ENCODE measurements around the gene ZBTB7C.

Gene ZBTB7C

DNA sequence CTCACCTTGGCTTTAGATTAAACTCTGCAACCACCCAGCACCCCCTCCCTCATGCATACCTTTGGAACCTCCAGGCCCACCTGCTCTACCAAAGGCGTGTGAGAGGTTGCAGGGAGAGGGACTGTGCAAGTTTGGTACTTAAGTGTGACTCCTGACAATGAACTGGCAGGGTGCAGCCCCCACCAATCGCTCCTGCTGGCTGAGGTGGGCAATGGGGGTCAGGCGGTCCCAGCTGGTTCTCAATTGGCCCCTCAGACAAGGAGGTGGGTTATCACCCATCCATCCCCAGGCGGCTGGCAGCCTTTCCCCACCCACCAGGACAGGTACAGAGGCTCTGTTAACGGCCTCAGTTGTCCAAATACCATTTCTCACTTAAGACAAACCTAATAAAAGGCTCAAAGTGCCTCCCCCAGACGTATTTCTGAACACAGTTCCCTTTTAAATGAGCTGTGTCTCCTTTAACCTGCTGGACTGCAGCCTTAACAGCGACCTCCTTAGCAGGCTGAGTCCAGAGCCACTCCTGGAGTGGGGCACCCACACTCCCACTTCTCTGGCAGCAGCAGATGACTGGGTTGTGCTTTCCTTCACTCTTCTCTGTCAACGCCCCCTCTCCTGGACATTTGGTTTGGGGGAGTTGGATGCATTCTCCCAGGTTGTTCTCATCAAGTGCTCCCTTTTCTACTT is 309.6 kb downstream of the ZBTB7C start:
- no peak for DNase-seq (ENCODE audit: low read depth in 2 of 3, low spot score in 1 of 3)

DNA sequence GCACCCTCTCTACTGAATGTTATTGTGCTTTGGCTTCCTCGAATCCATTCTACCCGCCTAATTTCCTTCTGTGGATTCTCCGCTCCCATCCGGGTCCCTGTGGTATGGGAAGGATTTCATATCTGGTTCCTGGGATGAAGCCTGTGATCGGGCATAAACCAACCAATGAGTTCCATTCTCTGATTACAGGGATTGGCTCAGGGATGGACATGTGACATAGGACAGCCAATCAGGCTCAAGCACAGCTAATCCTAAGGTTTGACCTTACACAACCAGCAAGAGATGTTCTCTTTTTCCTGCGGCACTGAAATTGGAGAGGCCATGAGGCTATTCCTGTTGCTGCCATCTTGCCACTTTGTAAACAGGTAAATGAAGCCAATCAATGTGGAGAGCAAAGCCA is 310.6 kb downstream of the ZBTB7C start:
- DNase-seq (ENCODE audit: low read depth in 2 of 3, low spot score in 1 of 3): no peak

DNA sequence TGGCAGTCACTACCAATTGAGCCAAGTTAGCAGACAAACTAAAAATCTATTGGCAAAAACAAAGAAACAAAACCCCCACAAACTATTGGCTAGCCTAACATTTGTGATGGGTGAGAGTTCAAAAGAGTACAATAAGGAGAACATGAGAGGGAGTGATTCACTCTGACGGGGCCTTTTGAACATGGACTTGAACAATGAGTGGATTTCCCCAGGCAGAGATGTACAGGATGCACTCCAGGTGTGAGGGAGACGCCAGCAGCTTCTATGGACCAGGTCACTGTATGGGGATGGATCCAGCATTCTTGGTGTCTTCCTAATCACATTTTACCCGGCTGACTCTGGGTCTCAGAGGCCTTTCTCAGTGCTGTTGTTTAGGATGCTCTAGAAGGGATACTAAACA is 311.2 kb downstream of the ZBTB7C start:
- no peak for DNase-seq (ENCODE audit: low read depth in 2 of 3, low spot score in 1 of 3)

DNA sequence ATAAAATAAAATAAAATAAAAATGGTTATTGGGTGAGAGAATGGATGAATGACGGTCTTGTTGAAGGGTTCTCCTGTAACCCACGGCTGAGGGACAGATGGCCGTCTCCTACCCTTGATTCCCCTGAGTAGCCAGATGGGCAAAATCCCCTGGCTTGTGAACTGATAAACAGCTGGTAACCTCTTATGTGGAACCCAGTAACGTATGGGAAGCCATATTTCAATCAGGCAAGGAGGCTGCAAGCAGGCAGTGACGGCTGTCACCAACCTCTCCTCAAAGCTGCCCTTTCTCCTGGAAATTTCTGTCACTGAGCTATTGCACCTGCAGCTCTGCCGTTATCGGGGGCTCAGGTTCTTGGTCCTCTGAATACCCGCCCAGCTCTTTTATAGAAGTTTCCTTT is 313.5 kb downstream of the ZBTB7C start:
- no peak for DNase-seq (ENCODE audit: low read depth in 2 of 3, low spot score in 1 of 3)

DNA sequence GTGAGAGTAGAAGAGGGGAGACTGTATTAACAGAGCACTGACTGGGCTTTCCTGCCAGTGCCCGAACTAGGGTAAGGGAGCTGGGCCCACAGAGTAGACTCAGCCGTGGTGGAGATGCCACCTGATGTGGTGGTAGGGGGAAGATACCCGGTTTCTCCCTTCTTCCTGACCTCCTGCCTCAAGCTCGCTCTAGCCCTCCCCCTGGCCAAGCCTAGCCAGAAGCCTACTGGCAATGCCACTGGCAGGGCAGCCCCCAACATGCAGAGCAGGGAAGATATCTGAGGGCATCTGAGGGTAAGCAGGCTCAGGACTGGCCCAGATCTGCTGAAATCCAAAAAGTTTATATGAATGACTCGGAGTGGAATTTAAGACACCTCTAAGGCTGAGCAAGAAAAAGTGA is 316.1 kb downstream of the ZBTB7C start:
- DNase-seq (ENCODE audit: low read depth in 2 of 3, low spot score in 1 of 3): no peak

DNA sequence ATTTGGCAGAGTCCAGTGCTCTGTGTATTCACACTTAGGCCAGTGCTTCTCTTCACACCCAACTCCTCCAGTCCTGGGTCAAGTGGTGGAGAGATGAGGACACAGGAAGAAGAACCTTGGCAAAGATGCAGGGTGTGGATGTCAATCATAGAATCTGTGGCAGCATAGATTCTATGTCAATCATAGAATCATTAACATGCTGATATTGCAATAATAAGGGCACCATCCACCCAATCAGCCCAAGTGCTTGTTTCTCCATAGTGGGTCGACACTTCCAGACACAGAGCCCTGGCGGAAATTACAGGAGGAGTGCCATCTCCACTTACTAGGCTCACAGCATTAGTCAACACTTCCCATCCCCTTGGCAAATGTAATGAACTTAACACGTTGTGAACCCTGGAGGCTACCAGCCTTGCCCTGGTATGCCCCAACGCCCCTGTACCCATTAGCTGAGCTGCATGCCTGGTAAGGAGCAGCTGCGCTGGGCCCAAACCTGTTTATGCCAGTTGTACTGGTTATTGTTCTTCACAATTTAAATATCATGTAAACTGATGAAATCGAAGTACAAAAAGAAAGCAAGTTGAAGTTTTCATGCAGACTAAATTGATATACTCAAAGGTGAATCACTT is 317.2 kb downstream of the ZBTB7C start:
- DNase-seq (ENCODE audit: low read depth in 2 of 3, low spot score in 1 of 3): no peak

DNA sequence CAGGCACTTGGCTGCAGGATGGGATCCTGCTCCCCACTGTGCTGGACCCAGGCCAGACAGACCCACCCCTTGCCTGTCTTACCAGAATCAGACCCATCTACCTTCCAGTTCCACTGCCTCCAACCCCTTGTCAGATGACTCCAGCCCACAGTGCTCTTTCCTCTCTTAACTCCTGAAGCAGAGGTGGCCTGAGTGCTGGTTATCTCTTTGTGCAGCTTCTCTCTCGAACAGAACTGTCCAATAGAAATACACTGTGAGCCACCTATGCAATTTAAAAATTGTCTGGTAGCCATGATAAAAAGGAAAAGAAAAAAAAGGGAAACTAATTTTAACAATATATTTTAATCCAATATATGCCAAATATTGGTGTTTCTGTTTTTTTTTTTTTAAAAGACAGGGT is 318.5 kb downstream of the ZBTB7C start:
- no peak for DNase-seq (ENCODE audit: low read depth in 2 of 3, low spot score in 1 of 3)

DNA sequence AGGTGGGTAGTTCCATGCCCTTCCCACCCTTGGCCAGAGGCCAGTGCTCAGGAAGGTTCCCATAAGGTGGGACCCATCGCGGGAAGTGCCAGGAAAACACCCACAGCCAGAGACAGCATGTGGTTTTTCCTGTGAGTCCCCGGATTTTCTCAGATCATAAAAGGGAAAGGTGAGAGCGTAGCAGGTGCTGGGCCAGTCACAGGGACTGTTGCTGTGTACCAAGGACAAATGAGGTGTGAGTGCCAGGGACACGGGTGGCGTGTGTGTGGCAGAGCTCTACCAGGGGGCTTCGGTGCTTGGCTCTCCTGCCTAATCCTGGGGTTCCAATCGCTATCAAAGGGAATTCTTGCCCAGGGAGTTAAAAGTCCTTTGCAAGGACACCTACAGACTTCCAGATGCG is 319.2 kb downstream of the ZBTB7C start:
- DNase-seq (ENCODE audit: low read depth in 2 of 3, low spot score in 1 of 3): no peak

DNA sequence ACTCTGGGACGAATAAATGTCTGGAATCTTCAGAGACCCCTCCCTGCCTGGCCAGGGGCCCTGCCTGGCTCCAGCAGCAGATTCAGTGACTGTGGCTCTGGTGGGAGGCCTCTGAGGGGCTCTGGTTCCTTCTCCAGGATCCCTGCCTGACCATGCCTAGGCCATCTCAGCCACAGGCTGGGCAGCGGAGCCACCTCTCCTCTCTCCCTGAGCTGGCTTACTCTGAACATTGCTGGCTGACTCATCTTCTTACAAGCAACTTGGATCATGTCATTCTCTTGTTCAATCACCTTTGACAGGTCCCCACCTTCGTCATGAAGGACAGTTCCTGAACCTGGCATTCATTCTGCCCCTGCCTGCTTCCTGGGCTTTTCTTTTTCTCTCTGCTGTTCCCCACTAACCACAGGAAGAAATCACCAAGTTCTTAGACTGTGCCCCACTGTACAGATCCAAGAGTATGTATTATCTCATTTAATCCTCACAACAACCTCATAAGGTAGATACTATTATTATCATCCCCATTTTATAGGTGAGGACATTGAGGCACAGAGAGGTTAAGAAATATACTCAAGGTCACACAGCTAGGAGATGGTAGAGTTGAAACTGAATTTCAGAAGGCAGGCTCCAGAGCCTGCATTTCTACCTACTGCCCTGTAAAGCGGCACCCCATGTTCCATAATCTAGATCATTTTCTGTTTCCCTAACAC is 323.2 kb downstream of the ZBTB7C start:
- no peak for DNase-seq (ENCODE audit: low read depth in 2 of 3, low spot score in 1 of 3)

DNA sequence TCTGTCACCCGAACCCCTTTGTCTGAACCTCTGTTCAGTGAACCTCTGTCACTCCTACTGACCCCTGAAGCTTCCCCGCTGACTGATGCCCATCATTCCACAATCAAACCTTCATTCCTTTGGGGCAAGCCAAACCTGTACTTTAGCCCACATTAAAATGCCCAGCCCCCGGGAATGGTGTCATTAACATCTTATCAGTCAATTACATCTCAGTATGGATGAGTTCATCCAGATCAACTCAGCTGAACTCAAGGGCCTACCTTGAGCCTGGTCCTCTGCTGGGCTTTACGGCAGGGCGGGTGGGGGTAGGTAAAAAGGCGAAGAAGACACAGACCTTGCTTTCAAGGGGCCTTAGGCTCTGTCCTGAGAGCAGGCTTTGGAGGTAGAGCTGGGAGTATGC is 324.3 kb downstream of the ZBTB7C start:
- no peak for DNase-seq (ENCODE audit: low read depth in 2 of 3, low spot score in 1 of 3)

DNA sequence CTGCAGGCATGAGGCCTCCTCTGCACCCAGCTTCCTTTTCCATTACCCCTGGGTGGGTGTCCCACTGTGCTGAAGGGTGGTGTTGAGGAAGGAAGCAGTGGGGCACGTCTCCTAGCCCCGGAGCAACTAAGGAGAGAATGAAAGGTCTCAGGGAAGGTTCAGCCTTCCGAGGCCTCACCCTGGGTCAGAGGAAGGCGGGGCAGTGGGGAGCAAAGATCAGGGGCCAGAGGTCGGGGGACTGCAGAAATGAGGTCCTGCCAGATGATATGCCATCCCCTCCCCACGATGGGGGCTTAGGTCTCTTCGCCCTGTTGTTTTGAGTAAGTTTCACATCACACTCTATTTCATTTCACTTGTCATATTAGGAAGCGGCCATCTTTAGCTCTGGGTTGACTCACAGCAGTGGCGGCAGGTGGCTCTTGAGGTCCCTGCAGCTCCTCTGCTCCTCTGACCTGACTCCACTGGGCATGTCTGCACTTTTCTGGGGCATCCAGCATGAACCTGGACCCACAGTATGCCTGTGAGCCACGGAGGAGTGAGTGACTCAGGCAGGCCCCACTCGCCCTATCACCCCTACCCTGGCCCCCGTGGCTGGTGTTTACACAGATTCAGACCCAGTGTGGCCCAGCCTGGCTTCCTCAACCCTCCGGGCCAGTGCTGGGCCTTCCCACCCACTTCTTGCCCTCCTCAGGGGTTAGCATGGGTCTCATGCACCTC is 325.0 kb downstream of the ZBTB7C start:
- DNase-seq (ENCODE audit: low read depth in 2 of 3, low spot score in 1 of 3): no peak

DNA sequence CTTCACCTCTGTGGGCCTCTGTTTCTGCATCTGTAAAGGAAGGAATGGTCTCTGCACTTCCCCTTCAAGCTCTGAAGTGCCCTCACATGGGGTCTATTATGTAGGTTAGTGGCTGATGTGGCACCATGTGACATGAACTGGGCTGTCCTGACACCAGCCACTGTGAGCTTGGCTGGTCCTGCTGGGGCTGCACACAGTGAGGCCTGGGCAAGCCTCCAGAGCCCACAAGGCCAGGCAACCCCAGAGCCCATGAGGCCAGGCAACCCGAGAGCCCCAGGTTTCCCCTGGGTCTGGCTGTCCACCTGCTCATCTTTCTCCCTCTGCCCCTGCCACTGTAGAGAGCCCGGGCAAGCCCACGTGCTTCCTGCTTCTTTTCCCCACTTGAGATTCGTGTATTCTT is 328.6 kb downstream of the ZBTB7C start:
- DNase-seq (ENCODE audit: low read depth in 2 of 3, low spot score in 1 of 3): no peak

DNA sequence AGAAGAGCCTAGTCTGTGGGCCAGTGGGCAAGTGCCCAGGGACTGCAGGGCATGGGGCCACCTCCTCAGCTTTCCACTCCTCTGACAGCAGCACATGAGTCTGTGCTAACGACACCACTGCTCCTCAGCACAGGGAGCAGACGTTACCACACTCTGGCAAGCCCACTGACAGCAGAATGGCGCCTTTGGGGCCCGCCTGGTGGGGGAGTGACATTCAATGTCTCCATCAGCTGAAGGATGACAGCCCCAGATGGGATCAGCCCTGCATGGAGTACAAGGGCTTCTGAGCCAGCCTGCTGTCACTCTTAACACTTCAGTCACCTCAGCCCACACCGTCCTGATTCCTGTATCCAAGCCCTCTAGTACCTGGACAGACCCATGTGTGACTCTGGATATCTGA is 329.3 kb downstream of the ZBTB7C start:
- DNase-seq (ENCODE audit: low read depth in 2 of 3, low spot score in 1 of 3): no peak

DNA sequence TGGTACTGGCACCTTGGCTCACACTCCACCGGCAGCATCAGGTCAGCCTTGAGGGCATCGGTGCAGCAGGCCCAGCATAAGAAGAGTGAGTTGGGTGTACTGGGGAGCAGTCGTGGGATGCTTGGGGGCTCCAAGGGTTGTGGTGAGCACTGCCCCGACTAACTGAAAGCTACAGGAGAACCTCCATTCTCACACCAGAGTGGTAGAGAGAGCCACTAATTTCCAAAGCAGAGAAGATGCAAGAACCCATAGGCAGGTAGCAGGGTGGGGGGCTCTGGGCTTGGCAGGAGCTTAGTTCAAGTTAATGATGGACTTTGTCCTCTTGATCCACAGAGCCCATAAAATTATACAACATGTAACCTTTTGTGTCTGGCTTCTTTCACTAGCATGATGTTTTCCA is 330.7 kb downstream of the ZBTB7C start:
- DNase-seq (ENCODE audit: low read depth in 2 of 3, low spot score in 1 of 3): no peak

DNA sequence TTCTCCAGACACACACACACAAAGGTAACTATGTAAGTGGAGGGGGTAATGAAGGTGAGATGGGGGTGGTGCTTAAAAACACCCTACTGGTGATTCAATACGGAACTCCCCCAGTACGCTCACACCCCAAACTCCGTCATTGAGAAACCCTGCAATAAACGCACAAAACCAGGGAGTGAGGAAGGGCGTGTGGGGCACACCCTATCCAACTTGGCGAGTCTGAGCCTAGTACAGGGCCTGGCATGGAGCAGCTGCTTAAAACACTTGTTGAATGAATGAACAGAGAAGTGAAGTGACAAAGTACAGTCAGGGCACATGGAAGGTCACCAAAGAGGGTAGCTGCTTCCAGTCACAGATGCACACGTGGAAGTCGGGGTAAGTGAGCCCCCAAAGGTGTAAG is 331.9 kb downstream of the ZBTB7C start:
- DNase-seq (ENCODE audit: low read depth in 2 of 3, low spot score in 1 of 3): no peak

DNA sequence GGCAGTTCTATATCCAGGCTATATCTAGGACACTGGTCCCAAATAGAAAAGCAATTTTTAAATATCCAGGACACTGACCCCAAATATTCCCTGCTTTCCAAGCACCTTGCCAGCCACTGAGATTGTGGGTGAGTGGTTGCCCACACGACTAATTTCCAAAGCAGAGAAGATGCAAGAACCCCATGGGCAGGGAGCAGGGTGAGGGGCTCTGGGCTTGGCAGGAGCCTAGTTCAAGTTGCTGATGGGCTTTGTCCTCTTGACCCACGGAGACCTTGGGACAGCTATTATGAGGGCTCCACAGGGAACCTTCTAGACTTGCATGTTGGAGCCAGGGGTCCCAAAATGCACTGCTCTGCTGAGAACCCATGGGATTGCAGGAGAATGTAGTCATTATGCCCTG is 332.7 kb downstream of the ZBTB7C start:
- DNase-seq (ENCODE audit: low read depth in 2 of 3, low spot score in 1 of 3): no peak

DNA sequence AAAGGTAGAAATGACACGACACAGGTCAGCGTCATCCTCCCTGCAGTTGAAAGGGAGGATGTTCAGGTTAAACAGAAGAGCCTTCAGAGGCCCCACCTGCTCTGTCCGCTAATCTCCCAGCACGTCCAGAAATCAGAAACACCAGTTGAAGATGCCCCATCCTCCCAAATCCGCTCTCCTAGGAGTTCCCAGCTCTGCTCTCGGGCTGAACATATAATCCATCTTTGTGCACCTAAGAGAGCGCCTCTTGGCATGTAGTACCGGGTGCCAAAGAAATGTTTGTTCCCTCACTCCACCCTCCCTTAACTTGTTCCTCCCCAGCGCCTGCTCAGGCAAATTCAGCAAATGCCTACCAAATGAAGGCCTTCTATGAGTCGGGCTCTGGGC is 333.5 kb downstream of the ZBTB7C start:
- no peak for DNase-seq (ENCODE audit: low read depth in 2 of 3, low spot score in 1 of 3)

DNA sequence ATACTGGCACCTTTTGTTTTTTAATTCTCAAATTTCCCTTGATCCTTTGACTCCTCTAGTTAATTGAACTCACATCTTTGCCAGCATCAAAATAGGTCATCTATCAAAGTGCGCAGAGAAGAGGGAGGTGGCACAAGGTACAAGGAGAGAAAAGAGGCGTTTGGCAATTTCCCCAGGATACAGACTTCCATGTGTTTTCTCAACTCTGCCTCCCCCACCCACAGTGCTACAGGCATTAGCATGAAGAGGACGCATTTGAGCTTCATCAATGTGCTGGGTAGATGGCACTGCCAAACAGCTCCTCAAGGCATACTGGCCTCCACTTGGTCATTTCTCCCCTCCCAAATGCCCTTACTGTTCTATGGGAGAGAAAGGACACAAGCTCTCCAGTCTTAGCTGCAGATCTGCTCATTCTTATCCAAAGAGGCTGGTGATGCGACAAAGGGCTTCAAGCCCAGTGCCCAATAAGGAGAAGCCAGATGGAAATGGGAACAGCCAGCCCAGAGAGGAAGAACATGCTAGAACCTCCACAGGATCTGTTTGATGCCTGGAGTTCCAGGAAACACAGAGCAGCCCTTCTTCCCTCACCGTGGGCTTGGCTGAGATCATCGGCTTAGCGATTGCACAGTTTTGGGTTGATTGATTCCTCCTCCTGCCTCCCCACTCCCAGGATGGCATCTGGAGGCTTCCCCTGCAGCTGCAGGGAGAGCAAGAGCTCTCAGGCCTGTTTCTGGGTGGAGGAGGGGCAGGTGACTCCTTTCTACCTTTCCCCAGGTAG is 334.1 kb downstream of the ZBTB7C start:
- DNase-seq (ENCODE audit: low read depth in 2 of 3, low spot score in 1 of 3): no peak

DNA sequence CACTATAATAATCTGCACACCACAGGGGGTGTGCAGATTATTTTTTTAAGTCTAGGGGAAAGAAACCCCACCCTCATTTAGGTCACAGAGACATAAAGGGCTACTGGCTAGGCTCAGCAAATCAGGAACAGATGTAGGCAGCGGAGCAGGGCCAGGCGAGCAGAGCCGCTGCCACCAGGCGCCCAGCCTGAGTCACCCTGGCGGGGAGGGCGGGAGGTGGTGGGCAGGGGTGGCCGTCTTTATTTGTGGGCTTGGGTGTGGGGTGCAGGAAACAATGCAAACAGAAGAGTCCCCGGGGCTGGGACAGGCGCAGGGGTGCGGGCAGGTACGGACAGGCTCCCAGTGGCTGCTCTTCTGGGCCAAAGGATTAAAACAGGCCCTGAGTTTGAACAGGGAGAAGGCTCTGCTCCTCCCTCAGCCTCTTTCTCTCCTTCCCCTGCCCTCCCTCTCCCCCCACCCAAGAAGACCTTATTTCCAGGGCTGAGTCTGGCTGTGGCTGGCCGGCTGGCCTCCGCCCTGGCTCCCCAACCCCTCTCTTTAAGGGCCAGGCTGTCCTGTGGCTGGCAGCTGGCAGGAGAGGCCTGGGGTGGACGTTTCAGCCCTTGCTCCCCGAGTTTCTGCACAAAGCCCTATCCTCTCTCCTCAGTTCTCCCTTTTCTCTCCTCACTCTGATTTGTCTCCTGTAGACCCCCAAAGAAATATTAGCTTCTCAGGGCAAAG is 335.8 kb downstream of the ZBTB7C start:
- DNase-seq (ENCODE audit: low read depth in 2 of 3, low spot score in 1 of 3): no peak

DNA sequence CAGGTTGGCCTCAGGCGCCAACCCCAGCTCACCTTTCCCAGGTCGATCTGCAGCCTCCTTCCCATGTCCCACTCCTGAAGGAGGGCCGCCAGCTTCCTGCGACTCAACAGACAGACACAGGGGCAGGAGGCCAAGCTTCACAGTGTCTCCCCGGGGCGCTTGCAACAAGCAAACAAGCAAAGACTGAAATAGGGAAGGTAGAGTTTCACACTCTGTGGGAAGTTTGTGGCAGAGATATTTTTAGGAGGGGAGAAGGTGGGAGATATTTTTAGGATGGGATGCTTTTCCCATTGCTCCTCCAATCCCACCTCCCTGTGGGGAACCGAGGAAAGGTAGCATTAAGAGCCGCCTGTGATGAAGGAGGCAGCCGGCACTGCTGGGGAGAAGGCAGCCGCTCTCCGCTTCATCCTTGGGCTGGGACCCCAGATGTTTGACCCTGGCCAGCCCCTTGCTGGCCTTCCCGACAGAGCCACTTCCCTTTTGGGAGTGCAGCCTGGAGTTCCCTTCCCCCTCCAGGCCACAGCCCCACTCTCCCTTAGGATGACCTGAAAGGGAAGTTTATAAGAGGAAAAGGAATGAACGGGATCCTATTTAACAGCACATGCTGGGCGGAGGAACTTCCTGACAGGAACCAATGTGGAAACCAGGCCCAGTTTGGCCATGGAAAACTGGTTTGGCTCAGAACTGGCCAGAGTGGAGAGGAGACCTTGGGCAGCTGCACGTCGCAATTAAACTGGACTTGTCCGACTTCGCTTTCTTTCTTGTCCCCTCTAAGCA is 336.6 kb downstream of the ZBTB7C start:
- DNase-seq (ENCODE audit: low read depth in 2 of 3, low spot score in 1 of 3): no peak

All from stimulated activated CD4-positive, alpha-beta T cell treated with anti-CD3 and anti-CD28 coated beads, Interleukin-12 subunit alpha, Interleukin-12 subunit beta, amount 100 ng/mL, for 48 hours (primary cell).